ENCODE measurements around the gene FER.

The FER gene

DNA sequence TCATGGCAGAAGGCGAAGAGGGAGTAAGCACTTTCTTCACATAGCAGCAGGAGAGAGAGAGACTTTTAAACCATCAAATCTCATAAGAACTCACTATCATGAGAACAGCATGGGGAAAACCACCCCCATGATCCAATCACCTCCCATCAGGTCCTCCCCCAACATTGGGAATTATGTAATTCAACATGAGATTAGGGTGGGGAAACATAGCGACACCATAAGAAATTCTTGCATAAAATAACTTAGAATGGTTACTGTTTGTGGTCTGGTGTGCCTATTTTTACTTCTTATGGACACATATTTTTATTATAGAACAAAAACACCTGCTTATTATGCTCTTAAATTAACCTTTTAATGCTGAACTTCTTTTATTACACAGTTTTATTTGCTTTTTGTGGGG, 364.0 kb downstream of the FER start:
- TF ChIP-seq, protein P1, sequence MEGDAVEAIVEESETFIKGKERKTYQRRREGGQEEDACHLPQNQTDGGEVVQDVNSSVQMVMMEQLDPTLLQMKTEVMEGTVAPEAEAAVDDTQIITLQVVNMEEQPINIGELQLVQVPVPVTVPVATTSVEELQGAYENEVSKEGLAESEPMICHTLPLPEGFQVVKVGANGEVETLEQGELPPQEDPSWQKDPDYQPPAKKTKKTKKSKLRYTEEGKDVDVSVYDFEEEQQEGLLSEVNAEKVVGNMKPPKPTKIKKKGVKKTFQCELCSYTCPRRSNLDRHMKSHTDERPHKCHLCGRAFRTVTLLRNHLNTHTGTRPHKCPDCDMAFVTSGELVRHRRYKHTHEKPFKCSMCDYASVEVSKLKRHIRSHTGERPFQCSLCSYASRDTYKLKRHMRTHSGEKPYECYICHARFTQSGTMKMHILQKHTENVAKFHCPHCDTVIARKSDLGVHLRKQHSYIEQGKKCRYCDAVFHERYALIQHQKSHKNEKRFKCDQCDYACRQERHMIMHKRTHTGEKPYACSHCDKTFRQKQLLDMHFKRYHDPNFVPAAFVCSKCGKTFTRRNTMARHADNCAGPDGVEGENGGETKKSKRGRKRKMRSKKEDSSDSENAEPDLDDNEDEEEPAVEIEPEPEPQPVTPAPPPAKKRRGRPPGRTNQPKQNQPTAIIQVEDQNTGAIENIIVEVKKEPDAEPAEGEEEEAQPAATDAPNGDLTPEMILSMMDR (IDR thresholded peaks at IDR 0.05; ENCODE audit: insufficient read depth, low read depth, low read length, missing control alignments) = no peak
- H3K4me3 ChIP-seq (ENCODE audit: low read length) = no peak overlapping the region
- no peak for DNase-seq (ENCODE audit: low read depth)

DNA sequence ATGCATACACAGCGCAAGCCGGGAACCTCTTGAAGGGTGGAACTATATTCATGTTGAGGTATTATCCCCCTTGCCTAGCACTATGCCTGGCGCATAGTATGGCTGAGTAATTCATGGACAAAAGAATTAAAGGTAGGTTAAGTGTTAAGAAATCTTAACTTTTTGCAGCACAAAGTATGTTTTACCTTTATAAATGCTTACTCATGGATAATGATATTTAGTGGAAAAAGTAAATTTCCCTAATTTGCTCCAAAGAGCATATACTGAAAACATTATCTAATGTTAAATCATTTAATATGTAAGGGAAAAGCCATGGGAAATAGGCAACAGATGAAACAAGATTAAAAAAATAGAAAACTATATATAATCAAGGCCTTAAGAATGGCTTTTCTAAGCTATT, 365.9 kb downstream of the FER start:
- TF ChIP-seq, protein P1 (IDR thresholded peaks at IDR 0.05; ENCODE audit: insufficient read depth, low read depth, low read length, missing control alignments) = no peak
- H3K4me3 ChIP-seq (ENCODE audit: low read length) = no peak overlapping the region
- no peak for DNase-seq (ENCODE audit: low read depth)

GRCh38 chr5:109121225-109121624, 373.5 kb downstream of the FER start:
- TF ChIP-seq, protein P1 (IDR thresholded peaks at IDR 0.05; ENCODE audit: insufficient read depth, low read depth, low read length, missing control alignments) = no peak
- H3K4me3 ChIP-seq (ENCODE audit: low read length) = no peak overlapping the region
- DNase-seq (ENCODE audit: low read depth) = no peak

GRCh38 chr5:109125755-109126429, 378.2 kb downstream of the FER start:
- TF ChIP-seq, protein P1 (IDR thresholded peaks at IDR 0.05; ENCODE audit: insufficient read depth, low read depth, low read length, missing control alignments) = no peak

DNA sequence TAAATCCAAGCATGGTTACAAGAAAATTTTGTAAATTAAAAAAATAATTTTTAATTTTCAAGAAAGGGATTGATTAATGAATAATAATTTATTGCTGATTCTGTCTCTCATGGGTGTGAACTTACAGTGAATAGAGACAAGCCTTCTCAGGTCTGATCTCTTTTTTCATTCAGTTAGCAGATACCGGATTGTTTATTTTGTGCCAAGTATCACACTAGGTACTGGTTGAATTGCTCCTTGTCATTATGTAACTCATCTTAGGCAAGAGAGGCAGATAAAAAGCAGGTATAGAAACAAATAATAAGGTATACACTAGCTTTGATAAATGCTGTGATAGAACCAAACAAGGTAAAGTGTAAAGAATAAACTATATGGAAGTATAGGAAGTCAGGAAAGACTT, 378.8 kb downstream of the FER start:
- no peak for DNase-seq (ENCODE audit: low read depth)
- no peak overlapping the region for H3K4me3 ChIP-seq (ENCODE audit: low read length)
- TF ChIP-seq, protein P1 (IDR thresholded peaks at IDR 0.05; ENCODE audit: insufficient read depth, low read depth, low read length, missing control alignments) = no peak

More at GRCh38 chr5:109125755-109126429, 378.2 kb downstream of the FER start:
- H3K4me3 ChIP-seq (ENCODE audit: low read length) = no peak overlapping the region
- no peak for DNase-seq (ENCODE audit: low read depth)

GRCh38 chr5:109136906-109137305, 389.2 kb downstream of the FER start:
- TF ChIP-seq, protein P1 (IDR thresholded peaks at IDR 0.05; ENCODE audit: insufficient read depth, low read depth, low read length, missing control alignments) = no peak
- DNase-seq (ENCODE audit: low read depth) = no peak
- H3K4me3 ChIP-seq (ENCODE audit: low read length) = no peak overlapping the region

Measured in epithelial cell of esophagus (primary cell).